HepG2 (cell line): ENCODE results near the gene XAB2. TPM values are rescaled to one million over a fixed set of nuclear protein-coding genes. Genes with fewer than 3 reads are reported as not detected.
A peak's percentile ranks its signal among the peaks of the same experiment; 100 is the strongest.

Experiments
- CCAR2 ChIP-seq: fragments of 200-400 bp; formaldehyde crosslinking; optimal IDR thresholded peaks from 2 replicates; pipeline ENCODE3; 2018; ENCODE audit warnings: low read depth, mild to moderate bottlenecking, low read length, moderate library complexity
- FOXA3 ChIP-seq: IDR thresholded peaks from 2 replicates; pipeline ENCODE4 v1.6.1; 2016; ENCODE audit warnings: missing genetic modification reagents, missing compliant biosample characterization
- HOXA9 ChIP-seq: sonication (generic); formaldehyde crosslinking; IDR thresholded peaks from 2 replicates; pipeline ENCODE4 v1.8.1; 2022; ENCODE audit warnings: missing genetic modification reagents, mild to moderate bottlenecking, moderate library complexity, borderline replicate concordance
- MXI1 ChIP-seq: IDR thresholded peaks from 3 replicates; pipeline ENCODE4 v1.6.1; 2012; ENCODE audit warnings: low read depth, low read length, inconsistent platforms, borderline replicate concordance
- MYC ChIP-seq: sonication (generic); formaldehyde crosslinking; IDR thresholded peaks from 2 replicates; pipeline ENCODE4 v1.9.0; 2021; ENCODE audit warnings: missing genetic modification reagents, borderline replicate concordance
- SP2 ChIP-seq: sonication (generic); formaldehyde crosslinking; IDR thresholded peaks from 2 replicates; pipeline ENCODE4 v1.5.1; 2020; ENCODE audit warnings: mild to moderate bottlenecking, missing genetic modification reagents
- ZNF296 ChIP-seq: sonication (generic); formaldehyde crosslinking; conservative IDR thresholded peaks from 2 replicates; pipeline ENCODE4 v1.5.0; 2020; ENCODE audit warnings: mild to moderate bottlenecking, missing genetic modification reagents
- ZNF333 ChIP-seq: sonication (generic); formaldehyde crosslinking; IDR thresholded peaks from 2 replicates; pipeline ENCODE4 v1.4.0; 2020; ENCODE audit warnings: mild to moderate bottlenecking, missing genetic modification reagents, borderline replicate concordance
- ZNF7 ChIP-seq: IDR thresholded peaks from 2 replicates; pipeline ENCODE4 v1.6.1; 2016; ENCODE audit warnings: missing biosample characterization, missing genetic modification reagents
- ZSCAN12 ChIP-seq: sonication (generic); formaldehyde crosslinking; IDR thresholded peaks from 2 replicates; pipeline ENCODE4 v1.9.0; 2021; ENCODE audit warnings: mild to moderate bottlenecking, missing genetic modification reagents
- polyA plus RNA-seq, 8 experiments: library from polyadenylated mRNA; depleted of rRNA in 3 of 8; stranded (reverse) in 7 of 8; unstranded in 1 of 8; fragments of >200 nt; fragmentation: Illumina TruSeq in 4 of 8; extraction: Trizol in 4 of 8; gene quantifications; 2 replicates each; pipeline versions ENCODE4 v1.2.1 to v1.2.3, GENCODE V29; 2011 to 2016; ENCODE audit warnings: low read depth in 4 of 8, missing spikeins in 1 of 8, mixed read lengths in 1 of 8; ENCODE audit not compliant: insufficient read depth in 1 of 8
- total RNA-seq, 5 experiments: library from RNA; depleted of rRNA; stranded (reverse); fragments of >200 nt; fragmentation: Illumina TruSeq; extraction: Trizol; gene quantifications; 2 replicates each; pipeline ENCODE4 v1.2.3, GENCODE V29; 2016; ENCODE audit warnings: low read depth in 1 of 5
- TF ChIP-seq, protein P1 (sequence below): sonication (generic); formaldehyde crosslinking; IDR thresholded peaks from 2 replicates; pipeline ENCODE4 v1.5.0; 2020; ENCODE audit warnings: mild to moderate bottlenecking, missing genetic modification reagents
- TF ChIP-seq, protein P2 (sequence below): sonication (generic); formaldehyde crosslinking; IDR thresholded peaks from 2 replicates; pipeline ENCODE4 v1.4.0; 2020; ENCODE audit warnings: mild to moderate bottlenecking, missing genetic modification reagents
- TF ChIP-seq, protein P3 (sequence below): sonication (generic); formaldehyde crosslinking; IDR thresholded peaks from 2 replicates; pipeline ENCODE4 v1.5.0; 2020; ENCODE audit warnings: missing genetic modification reagents, mild to moderate bottlenecking, borderline replicate concordance
- TF ChIP-seq, protein P4 (sequence below): sonication (generic); formaldehyde crosslinking; IDR thresholded peaks from 2 replicates; pipeline ENCODE4 v1.4.0; 2020; ENCODE audit warnings: missing genetic modification reagents, borderline replicate concordance
- TF ChIP-seq, protein P5 (sequence below): sonication (generic); formaldehyde crosslinking; IDR thresholded peaks from 2 replicates; pipeline ENCODE4 v1.9.0; 2021; ENCODE audit warnings: mild to moderate bottlenecking, missing genetic modification reagents

Gene XAB2
- total and polyA plus RNA-seq, 2 of the 13 experiments (the other 11 are each of a cell fraction or from before 2014, with no cell fraction given): 6.2 to 23.9 TPM

DNA sequence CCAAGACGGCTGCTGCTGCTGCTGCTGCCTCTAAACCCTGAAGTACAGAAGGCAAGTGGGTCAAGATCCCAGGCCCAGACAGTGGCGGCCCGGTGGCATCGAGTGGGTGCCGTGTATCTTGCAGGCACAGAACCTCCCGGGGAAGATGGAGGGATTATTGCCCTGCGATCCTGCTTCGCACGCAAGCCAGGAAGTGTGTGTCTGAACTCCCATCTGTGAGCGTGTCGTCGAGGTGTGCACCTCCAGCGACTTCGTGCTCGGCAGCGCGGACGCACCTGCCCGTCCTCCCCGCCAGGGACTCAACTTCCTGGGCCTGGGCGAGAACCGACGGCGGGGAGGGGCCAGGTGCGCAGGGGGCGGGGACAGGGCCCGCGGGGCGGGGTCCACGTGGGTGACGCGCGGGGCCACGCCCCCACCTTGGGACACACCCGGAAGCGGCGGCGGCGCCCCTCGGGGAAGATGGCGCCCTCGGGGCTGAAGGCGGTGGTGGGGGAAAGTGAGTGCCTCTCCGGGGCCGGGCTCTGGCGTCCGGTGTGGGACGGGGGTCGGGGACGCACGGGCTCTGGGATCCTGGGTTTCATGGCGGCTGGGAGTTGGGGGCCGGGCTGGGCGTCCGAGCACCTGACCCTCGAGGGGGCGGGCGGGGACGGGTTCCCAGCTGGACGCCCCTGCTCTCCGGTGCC, 7.5 kb upstream of the XAB2 start, which contains the start of gene STXBP2 (continued):
- TF ChIP-seq, protein P1, sequence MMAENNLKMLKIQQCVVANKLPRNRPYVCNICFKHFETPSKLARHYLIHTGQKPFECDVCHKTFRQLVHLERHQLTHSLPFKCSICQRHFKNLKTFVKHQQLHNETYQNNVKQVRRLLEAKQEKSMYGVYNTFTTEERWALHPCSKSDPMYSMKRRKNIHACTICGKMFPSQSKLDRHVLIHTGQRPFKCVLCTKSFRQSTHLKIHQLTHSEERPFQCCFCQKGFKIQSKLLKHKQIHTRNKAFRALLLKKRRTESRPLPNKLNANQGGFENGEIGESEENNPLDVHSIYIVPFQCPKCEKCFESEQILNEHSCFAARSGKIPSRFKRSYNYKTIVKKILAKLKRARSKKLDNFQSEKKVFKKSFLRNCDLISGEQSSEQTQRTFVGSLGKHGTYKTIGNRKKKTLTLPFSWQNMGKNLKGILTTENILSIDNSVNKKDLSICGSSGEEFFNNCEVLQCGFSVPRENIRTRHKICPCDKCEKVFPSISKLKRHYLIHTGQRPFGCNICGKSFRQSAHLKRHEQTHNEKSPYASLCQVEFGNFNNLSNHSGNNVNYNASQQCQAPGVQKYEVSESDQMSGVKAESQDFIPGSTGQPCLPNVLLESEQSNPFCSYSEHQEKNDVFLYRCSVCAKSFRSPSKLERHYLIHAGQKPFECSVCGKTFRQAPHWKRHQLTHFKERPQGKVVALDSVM (CRISPR knock-in tag): peak; percentile 33; the same call in 1 of the 2 replicates
- TF ChIP-seq HOXA9: no peak
- TF ChIP-seq, protein P2, sequence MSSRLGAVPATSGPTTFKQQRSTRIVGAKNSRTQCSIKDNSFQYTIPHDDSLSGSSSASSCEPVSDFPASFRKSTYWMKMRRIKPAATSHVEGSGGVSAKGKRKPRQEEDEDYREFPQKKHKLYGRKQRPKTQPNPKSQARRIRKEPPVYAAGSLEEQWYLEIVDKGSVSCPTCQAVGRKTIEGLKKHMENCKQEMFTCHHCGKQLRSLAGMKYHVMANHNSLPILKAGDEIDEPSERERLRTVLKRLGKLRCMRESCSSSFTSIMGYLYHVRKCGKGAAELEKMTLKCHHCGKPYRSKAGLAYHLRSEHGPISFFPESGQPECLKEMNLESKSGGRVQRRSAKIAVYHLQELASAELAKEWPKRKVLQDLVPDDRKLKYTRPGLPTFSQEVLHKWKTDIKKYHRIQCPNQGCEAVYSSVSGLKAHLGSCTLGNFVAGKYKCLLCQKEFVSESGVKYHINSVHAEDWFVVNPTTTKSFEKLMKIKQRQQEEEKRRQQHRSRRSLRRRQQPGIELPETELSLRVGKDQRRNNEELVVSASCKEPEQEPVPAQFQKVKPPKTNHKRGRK (CRISPR knock-in tag): no peak
- TF ChIP-seq, protein P3, sequence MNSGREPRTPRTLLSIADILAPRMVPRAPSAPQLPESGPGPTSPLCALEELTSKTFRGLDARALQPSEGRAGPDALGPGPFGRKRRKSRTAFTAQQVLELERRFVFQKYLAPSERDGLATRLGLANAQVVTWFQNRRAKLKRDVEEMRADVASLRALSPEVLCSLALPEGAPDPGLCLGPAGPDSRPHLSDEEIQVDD (CRISPR knock-in tag): peak; percentile 89; the same call in 1 of the 2 replicates
- no peak for TF ChIP-seq CCAR2
- no peak for TF ChIP-seq ZNF7 (CRISPR knock-in tag)
- no peak for TF ChIP-seq ZNF333 (CRISPR knock-in tag)
- peak; percentile 65 for TF ChIP-seq MYC
- no peak for TF ChIP-seq ZNF296
- TF ChIP-seq FOXA3 (CRISPR knock-in tag): no peak
- no peak; the same call in 1 of the 2 replicates for TF ChIP-seq SP2 (CRISPR knock-in tag)
- TF ChIP-seq ZSCAN12: no peak
- TF ChIP-seq, protein P4, sequence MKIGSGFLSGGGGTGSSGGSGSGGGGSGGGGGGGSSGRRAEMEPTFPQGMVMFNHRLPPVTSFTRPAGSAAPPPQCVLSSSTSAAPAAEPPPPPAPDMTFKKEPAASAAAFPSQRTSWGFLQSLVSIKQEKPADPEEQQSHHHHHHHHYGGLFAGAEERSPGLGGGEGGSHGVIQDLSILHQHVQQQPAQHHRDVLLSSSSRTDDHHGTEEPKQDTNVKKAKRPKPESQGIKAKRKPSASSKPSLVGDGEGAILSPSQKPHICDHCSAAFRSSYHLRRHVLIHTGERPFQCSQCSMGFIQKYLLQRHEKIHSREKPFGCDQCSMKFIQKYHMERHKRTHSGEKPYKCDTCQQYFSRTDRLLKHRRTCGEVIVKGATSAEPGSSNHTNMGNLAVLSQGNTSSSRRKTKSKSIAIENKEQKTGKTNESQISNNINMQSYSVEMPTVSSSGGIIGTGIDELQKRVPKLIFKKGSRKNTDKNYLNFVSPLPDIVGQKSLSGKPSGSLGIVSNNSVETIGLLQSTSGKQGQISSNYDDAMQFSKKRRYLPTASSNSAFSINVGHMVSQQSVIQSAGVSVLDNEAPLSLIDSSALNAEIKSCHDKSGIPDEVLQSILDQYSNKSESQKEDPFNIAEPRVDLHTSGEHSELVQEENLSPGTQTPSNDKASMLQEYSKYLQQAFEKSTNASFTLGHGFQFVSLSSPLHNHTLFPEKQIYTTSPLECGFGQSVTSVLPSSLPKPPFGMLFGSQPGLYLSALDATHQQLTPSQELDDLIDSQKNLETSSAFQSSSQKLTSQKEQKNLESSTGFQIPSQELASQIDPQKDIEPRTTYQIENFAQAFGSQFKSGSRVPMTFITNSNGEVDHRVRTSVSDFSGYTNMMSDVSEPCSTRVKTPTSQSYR (CRISPR knock-in tag): no peak
- TF ChIP-seq MXI1: peak; percentile 81; the same call in 1 of the 3 replicates
- TF ChIP-seq, protein P5, sequence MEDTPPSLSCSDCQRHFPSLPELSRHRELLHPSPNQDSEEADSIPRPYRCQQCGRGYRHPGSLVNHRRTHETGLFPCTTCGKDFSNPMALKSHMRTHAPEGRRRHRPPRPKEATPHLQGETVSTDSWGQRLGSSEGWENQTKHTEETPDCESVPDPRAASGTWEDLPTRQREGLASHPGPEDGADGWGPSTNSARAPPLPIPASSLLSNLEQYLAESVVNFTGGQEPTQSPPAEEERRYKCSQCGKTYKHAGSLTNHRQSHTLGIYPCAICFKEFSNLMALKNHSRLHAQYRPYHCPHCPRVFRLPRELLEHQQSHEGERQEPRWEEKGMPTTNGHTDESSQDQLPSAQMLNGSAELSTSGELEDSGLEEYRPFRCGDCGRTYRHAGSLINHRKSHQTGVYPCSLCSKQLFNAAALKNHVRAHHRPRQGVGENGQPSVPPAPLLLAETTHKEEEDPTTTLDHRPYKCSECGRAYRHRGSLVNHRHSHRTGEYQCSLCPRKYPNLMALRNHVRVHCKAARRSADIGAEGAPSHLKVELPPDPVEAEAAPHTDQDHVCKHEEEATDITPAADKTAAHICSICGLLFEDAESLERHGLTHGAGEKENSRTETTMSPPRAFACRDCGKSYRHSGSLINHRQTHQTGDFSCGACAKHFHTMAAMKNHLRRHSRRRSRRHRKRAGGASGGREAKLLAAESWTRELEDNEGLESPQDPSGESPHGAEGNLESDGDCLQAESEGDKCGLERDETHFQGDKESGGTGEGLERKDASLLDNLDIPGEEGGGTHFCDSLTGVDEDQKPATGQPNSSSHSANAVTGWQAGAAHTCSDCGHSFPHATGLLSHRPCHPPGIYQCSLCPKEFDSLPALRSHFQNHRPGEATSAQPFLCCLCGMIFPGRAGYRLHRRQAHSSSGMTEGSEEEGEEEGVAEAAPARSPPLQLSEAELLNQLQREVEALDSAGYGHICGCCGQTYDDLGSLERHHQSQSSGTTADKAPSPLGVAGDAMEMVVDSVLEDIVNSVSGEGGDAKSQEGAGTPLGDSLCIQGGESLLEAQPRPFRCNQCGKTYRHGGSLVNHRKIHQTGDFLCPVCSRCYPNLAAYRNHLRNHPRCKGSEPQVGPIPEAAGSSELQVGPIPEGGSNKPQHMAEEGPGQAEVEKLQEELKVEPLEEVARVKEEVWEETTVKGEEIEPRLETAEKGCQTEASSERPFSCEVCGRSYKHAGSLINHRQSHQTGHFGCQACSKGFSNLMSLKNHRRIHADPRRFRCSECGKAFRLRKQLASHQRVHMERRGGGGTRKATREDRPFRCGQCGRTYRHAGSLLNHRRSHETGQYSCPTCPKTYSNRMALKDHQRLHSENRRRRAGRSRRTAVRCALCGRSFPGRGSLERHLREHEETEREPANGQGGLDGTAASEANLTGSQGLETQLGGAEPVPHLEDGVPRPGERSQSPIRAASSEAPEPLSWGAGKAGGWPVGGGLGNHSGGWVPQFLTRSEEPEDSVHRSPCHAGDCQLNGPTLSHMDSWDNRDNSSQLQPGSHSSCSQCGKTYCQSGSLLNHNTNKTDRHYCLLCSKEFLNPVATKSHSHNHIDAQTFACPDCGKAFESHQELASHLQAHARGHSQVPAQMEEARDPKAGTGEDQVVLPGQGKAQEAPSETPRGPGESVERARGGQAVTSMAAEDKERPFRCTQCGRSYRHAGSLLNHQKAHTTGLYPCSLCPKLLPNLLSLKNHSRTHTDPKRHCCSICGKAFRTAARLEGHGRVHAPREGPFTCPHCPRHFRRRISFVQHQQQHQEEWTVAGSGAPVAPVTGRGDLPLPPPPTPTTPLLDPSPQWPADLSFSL (CRISPR knock-in tag): no peak
